KBM-7 (cell line): ENCODE results near the gene MYO1D.
"Not testable (repeated sequence)": the region's sequence is repeated elsewhere in the genome, so short reads cannot be mapped to it uniquely, and the experiment has no call there.

Experiments
- DNase-seq: peaks from one replicate; pipeline ENCODE4 v3.0.0-alpha.2; 2015
- in situ Hi-C: fragments of 300-500 bp; cut with MboI; formaldehyde crosslinking; loops from 2 replicates; pipeline ENCODE4 v1.14.3; 2020; ENCODE audit warnings: low sequenced_read_pairs, low pct_unique_long_range_greater_than_20kb, mixed read lengths

MYO1D gene

GRCh38 chr17:32827227-32827626 is 49.7 kb downstream of the MYO1D start:
- in situ Hi-C loops, result no loop called here
- DNase-seq, result no peak

GRCh38 chr17:32826076-32826475 is 50.8 kb downstream of the MYO1D start:
- in situ Hi-C loops, result no loop called here
- no peak for DNase-seq

DNA sequence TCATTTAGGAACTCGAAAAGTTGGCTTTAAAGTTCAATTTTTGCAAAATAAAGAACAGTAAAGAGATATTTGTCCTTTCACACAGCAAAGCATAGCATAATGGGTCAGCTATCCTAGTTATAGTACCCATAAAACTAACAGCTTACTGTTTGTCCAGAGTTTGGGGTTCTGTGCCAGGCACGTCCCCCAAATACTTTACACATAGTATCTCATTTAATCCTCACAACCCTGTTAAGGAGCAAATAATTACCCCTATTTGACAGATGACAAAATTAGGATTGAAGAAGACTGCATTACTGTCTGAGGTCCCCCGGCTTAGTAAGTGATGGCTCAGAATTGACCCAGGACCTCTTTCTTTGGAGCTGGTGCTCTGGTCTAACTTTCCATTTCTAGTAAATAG is 52.6 kb downstream of the MYO1D start:
- DNase-seq, result no peak
- in situ Hi-C loops, result no loop called here

- DNase-seq, result no peak
- in situ Hi-C loops, result no loop called here
Measured at GRCh38 chr17:32822996-32823395, 53.9 kb downstream of the MYO1D start.

GRCh38 chr17:32821987-32822934 is 54.7 kb downstream of the MYO1D start:
- in situ Hi-C loops, DNase-seq: not testable (repeated sequence)

DNA sequence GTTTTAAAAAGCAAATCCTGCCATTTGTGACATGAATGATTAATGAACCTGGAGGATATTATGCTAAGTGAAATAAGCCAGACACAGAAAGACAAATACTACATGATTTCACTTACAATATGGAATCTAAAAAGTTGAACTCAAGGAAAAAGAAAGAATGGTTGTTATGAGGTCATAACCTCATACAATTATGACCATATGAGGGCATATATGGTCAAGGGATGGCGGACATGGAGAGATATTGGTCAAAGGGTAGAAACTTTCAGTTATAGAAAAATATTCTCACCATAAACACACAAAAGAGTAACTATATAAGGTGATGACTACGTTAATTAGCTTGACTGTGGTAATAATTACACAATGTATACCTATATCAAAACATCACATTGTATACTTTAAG is 56.5 kb downstream of the MYO1D start:
- in situ Hi-C loops, result no loop called here
- DNase-seq, result no peak

DNA sequence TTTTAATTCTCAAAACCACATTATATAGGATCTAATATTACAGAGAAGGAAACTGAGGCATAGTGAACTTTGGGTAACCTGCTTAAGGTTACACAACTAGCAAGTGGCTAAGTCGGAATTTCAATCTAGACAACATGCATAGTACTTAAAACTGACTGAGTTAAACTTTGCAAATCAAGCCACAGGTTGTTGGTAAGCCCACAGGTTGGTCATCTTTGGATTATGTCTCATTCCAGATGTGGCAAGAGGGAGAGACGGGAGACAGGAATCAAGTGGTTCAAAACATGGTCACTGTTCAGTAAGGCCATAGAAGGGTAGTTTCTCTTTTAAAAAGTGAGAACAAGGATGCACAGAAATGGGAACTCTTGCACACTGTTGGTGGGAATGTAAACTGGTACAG is 57.1 kb downstream of the MYO1D start:
- in situ Hi-C loops, result no loop called here
- no peak for DNase-seq

DNA sequence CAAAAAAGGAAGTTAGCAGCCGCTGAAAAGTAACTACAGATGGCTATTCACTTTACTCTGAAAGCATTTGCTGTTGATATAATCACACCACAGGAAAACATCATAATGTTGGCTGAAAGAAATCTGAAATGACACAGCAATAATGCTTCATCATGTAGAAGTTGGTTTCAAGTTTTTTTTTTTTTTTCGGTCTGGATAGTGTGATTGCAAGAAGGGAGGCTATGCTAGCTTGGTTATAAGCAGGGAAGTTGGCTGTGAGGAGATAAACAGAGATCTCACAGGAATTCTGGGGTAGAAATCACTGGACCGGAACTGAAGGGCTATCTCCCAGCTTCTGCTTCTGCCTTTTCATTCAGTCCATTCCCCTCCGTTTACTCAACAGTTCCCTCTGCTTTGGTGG is 57.9 kb downstream of the MYO1D start:
- peak; percentile 98 for DNase-seq
- in situ Hi-C loops, result no loop called here

DNA sequence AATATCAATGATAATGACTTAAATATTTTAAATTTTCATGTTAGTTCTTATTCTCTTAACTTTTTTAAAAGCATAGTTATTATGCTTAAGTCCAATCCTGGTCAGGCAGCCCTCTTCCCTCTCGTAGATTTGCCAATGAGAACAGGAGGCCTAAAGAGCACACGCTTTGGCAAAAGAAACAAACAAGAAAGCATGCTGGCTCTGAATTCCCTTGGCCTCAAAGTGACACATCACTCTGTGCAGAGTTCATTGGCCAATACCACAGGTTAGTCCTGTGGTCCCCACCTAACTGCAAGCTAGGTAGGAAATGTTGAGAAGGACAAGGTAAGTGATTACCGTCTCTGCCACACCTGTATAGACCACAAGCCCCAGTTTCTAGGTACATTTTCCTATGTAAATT is 61.5 kb downstream of the MYO1D start:
- in situ Hi-C loops, result no loop called here
- DNase-seq, result no peak

DNA sequence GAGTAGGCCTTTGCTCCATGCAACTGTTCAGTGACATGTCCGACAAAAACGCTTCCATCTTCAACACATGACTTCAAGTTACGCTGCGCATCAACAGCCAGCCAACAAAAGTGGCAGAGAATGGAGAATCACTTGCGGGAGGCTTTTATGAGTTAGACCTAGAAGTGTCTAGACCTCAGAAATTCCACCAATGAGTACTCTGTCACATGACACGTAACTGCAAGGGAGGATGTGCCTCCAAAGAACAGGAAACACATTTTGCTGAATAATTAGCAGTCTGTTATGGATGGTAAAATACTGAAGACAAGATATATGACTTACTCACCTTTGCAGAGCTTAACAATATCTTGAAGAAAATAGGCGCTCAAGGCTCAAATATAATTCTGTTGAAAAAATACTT is 62.1 kb downstream of the MYO1D start:
- in situ Hi-C loops, result no loop called here
- DNase-seq, result peak; percentile 87

- in situ Hi-C loops, result no loop called here
- DNase-seq, result no peak
Measured at GRCh38 chr17:32813021-32813420, 63.9 kb downstream of the MYO1D start.

- in situ Hi-C loops, result no loop called here
- DNase-seq, result no peak
Measured at GRCh38 chr17:32810690-32811089, 66.2 kb downstream of the MYO1D start.

GRCh38 chr17:32807577-32807976 is 69.3 kb downstream of the MYO1D start:
- in situ Hi-C loops, result no loop called here
- DNase-seq, result no peak

- in situ Hi-C loops, result no loop called here
Measured at GRCh38 chr17:32806646-32807045, 70.3 kb downstream of the MYO1D start.

DNA sequence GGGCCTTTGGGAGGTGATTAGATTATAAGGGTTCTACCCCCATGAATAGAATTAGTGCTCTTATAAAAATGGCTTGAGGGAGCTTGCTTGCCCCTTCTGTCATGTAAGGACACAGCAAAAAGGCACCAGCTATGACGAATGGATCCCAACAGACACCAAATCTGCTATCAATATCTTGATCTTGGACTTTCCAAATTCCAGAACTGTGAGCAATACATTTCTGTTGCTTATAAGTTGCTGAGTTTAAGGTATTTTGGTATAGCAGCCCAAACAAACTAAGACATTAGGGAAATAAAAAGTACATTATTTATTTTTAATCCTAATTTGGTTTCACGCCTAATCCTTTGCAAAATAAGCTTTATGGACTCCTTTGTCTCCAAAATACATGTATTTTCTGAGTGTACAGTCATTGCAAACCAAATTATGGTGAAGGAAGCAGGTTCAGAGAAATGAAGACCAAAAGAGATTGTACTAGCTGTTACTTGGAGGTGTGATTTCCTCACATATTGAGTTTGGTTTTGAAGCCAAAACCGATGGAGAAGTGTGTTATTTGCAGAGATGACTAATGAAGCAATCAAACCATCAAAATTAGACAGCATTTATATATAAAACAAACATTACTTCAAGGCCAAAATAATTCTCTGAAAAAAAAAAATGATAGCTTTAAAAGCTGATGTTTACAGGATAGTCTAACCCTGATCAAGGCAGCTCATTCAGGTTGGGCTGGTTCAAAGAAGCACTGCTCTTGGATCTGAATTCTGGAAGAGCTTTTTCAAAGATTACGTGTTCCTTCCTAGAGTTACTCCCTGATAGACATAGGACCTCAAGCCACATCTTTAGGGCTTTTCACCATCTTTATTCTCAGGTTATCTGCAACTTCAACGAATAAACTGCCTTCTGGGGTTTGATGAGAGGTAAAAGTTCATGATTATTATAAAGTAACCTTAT is 71.6 kb downstream of the MYO1D start:
- in situ Hi-C loops, result no loop called here
- no peak for DNase-seq

More at GRCh38 chr17:32806646-32807045, 70.3 kb downstream of the MYO1D start:
- no peak for DNase-seq

DNA sequence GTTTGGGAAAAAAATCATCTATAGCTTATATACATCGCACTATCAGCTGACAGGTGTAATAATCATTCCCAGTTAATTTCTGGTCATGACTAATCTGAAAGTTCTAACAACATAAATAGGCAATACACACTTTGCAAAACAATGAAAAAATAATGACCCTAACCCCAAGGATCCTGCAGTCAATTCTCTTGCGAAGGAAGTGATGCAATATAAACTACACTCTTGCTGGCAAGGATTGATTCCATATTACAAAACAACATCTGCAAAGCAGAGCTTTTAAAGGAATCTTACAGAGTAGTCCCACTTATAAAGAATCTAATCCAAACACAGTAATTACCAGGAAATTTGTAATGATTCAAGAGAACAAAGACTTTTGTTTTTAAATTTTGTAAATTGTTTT is 73.4 kb downstream of the MYO1D start:
- no peak for DNase-seq

DNA sequence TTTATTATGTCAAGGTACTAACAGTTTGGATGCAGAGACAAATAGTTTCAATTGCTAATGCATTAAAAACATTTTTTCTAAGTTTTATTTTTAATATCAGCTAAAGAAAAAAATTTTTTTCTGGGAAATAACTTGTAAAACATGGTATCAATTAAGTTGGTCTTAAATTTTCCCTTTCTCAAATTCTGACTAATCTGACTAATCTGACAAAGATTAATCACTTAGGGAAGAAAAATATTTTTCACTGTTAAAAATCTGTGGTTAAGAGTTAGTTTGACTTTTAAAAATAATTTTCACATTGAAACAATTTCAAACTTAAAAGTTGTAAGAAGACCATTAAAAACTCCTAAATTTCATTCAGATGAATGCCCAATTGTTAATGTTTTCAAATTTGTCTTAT is 74.6 kb downstream of the MYO1D start:
- no peak for DNase-seq
- in situ Hi-C loops, result no loop called here

More for the DNA sequence above, 73.4 kb downstream of the MYO1D start:
- in situ Hi-C loops, result no loop called here

GRCh38 chr17:32801641-32802040 is 75.3 kb downstream of the MYO1D start:
- DNase-seq, result peak; percentile 85
- in situ Hi-C loops, result no loop called here

DNA sequence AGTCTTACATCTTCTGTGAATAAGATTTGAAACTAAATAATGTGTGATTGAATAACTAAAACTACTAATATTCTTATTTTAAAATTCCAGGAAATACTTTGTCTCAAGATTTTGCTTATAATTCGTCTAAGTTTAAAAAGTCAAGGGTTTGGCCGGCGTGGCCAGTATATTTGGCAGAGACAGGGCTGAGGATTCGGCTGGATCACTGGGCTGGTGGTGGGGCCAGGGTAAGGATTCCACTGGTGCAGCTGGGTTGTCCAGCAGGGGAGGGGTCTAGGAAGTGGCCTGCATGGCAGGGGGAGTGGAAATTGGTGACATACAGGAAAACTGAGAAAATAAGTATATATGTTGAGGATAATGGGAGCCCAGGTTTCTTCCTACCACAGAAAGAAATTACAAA is 75.7 kb downstream of the MYO1D start:
- in situ Hi-C loops, result no loop called here

GRCh38 chr17:32798938-32799337 is 78.0 kb downstream of the MYO1D start:
- in situ Hi-C loops, result no loop called here
- DNase-seq, result no peak

More for the DNA sequence above, 75.7 kb downstream of the MYO1D start:
- no peak for DNase-seq
